ENCODE data around the gene BMS1.
A peak's percentile ranks its signal among the peaks of the same experiment; 100 is the strongest.

- TF ChIP-seq, protein P1, sequence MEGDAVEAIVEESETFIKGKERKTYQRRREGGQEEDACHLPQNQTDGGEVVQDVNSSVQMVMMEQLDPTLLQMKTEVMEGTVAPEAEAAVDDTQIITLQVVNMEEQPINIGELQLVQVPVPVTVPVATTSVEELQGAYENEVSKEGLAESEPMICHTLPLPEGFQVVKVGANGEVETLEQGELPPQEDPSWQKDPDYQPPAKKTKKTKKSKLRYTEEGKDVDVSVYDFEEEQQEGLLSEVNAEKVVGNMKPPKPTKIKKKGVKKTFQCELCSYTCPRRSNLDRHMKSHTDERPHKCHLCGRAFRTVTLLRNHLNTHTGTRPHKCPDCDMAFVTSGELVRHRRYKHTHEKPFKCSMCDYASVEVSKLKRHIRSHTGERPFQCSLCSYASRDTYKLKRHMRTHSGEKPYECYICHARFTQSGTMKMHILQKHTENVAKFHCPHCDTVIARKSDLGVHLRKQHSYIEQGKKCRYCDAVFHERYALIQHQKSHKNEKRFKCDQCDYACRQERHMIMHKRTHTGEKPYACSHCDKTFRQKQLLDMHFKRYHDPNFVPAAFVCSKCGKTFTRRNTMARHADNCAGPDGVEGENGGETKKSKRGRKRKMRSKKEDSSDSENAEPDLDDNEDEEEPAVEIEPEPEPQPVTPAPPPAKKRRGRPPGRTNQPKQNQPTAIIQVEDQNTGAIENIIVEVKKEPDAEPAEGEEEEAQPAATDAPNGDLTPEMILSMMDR (IDR thresholded peaks at IDR 0.05) = peak in 1 of 6 experiments; percentile 33
- no peak for TF ChIP-seq POLR2A (IDR thresholded peaks at IDR 0.05)
These were observed 28.2 kb upstream of the BMS1 start for GRCh38 chr10:42754155-42755027.
